ENCODE data around the gene TACC2.

- TF ChIP-seq EZH2 (IDR thresholded peaks at IDR 0.05; ENCODE audit: insufficient read depth, poor library complexity, severe bottlenecking), result no peak
- TF ChIP-seq EZH2phosphoT487 (IDR thresholded peaks at IDR 0.05; ENCODE audit: insufficient read depth, low read depth), result no peak
Measured at GRCh38 chr10:122052701-122053100, 63.7 kb downstream of the TACC2 start.
